HCT116 (cell line): Measurements from ENCODE around the gene NHERF1. TPM values are rescaled to one million over a fixed set of nuclear protein-coding genes. Genes with fewer than 3 reads are reported as not detected.

Experiments used
- CEBPB ChIP-seq: IDR thresholded peaks from 2 replicates; pipeline ENCODE4 v1.6.1; 2012; ENCODE audit warnings: low read depth
- EGR1 ChIP-seq: IDR thresholded peaks from 2 replicates; pipeline ENCODE4 v1.6.1; 2012; ENCODE audit warnings: low read depth
- FOSL1 ChIP-seq: IDR thresholded peaks from 2 replicates; pipeline ENCODE4 v1.6.1; 2012; ENCODE audit warnings: low read depth
- POLR2A ChIP-seq: IDR thresholded peaks from 2 replicates; pipeline ENCODE4 v1.7.0; 2011; ENCODE audit warnings: borderline replicate concordance; ENCODE audit not compliant: insufficient read depth, insufficient read length; ENCODE audit errors: extremely low read depth
- POLR2AphosphoS5 ChIP-seq: IDR thresholded peaks from 2 replicates; pipeline ENCODE4 v1.6.1; 2011; ENCODE audit warnings: mild to moderate bottlenecking, low read depth, low read length, moderate library complexity
- SIN3A ChIP-seq: IDR thresholded peaks from 2 replicates; pipeline ENCODE4 v1.6.1; 2012; ENCODE audit warnings: low read depth
- YY1 ChIP-seq: IDR thresholded peaks from 2 replicates; pipeline ENCODE4 v1.6.1; 2011; ENCODE audit warnings: low read length, low read depth, moderate library complexity, mild to moderate bottlenecking; ENCODE audit not compliant: insufficient replicate concordance; ENCODE audit errors: extremely low read depth
- ZFX ChIP-seq: fragments of 450-650 bp; IDR thresholded peaks from 2 replicates; pipeline ENCODE4 v1.6.1; 2017
- microRNA-seq: library from miRNA; unstranded; fragments of <30 nt; microRNA quantifications from one replicate; pipeline ENCODE4, GENCODE V29; 2016; ENCODE audit warnings: borderline number of aligned reads
- total RNA-seq: library from RNA; stranded (reverse); gene quantifications from one replicate; pipeline ENCODE4 v1.2.1, GENCODE V29; 2021; ENCODE audit not compliant: unreplicated experiment
- TF ChIP-seq, protein P1 (sequence below): IDR thresholded peaks from 2 replicates; pipeline ENCODE4 v1.6.1; 2012; ENCODE audit warnings: low read depth

NHERF1 gene
- total RNA-seq, 1 experiment from 2014 or later: 129 TPM

DNA sequence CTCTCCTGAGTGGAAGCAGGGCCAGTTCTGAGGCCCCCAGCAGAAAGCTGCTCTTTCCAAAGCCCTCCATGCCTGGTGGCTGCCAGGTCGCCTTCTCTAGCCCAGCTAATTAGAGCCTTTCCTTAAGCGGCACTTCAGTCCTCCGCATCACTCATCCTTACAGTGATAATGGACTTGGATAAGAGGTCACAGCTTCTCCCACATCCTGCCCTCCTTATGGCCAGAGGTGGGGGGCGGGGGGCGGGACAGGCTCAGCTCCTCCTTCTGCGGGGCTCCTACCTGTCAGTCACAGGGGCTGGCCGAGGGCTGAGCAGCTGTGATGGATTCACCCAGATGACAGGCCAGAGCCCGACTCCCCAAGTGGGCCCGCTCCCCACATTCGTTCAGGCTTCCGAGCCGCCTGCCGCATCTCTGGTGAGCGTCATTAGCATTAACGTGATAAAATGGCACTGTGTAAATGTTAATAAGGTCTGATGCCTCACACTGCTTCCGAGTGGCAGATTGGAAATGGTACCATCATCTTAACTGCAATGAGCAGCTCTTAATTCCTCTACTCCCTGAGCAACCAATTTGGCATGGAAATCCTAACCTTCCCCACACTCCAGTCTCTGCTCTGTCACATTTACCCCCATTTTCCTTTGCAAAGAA is 70.0 kb downstream of the NHERF1 start (continued):
- TF ChIP-seq POLR2AphosphoS5: no peak
- TF ChIP-seq, protein P1, sequence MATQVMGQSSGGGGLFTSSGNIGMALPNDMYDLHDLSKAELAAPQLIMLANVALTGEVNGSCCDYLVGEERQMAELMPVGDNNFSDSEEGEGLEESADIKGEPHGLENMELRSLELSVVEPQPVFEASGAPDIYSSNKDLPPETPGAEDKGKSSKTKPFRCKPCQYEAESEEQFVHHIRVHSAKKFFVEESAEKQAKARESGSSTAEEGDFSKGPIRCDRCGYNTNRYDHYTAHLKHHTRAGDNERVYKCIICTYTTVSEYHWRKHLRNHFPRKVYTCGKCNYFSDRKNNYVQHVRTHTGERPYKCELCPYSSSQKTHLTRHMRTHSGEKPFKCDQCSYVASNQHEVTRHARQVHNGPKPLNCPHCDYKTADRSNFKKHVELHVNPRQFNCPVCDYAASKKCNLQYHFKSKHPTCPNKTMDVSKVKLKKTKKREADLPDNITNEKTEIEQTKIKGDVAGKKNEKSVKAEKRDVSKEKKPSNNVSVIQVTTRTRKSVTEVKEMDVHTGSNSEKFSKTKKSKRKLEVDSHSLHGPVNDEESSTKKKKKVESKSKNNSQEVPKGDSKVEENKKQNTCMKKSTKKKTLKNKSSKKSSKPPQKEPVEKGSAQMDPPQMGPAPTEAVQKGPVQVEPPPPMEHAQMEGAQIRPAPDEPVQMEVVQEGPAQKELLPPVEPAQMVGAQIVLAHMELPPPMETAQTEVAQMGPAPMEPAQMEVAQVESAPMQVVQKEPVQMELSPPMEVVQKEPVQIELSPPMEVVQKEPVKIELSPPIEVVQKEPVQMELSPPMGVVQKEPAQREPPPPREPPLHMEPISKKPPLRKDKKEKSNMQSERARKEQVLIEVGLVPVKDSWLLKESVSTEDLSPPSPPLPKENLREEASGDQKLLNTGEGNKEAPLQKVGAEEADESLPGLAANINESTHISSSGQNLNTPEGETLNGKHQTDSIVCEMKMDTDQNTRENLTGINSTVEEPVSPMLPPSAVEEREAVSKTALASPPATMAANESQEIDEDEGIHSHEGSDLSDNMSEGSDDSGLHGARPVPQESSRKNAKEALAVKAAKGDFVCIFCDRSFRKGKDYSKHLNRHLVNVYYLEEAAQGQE: no peak
- no peak for TF ChIP-seq CEBPB
- no peak for TF ChIP-seq SIN3A
- no peak for TF ChIP-seq POLR2A
- no peak for TF ChIP-seq EGR1
- TF ChIP-seq FOSL1: no peak
- no peak for TF ChIP-seq ZFX
- no peak for TF ChIP-seq YY1

Small RNA genes within 50 kb of the gene (microRNA-seq; reads per million reads assigned to microRNA genes)
- gene MIR3615: 241 reads per million, percentile 68 among the genes with 10 or more reads in this experiment

Other genes starting within 250 kb of the NHERF1 start
- gene CD300LB, start 217.2 kb upstream of the NHERF1 start, total RNA-seq: not detected
- 0.15 TPM for gene CD300C, start 202.5 kb upstream of the NHERF1 start, total RNA-seq
- gene CD300H, start 181.1 kb upstream of the NHERF1 start, total RNA-seq: not detected
- gene CD300LD, start 156.3 kb upstream of the NHERF1 start, total RNA-seq: not detected
- not detected for gene CD300E, start 124.9 kb upstream of the NHERF1 start, total RNA-seq
- not detected for gene CD300LF, start 35.7 kb upstream of the NHERF1 start, total RNA-seq
- gene RAB37, start 11.4 kb upstream of the NHERF1 start, total RNA-seq: 8.2 TPM
- 88.7 TPM for gene NAT9, start 27.7 kb downstream of the NHERF1 start, total RNA-seq
- gene GRIN2C, start 111.3 kb downstream of the NHERF1 start, total RNA-seq: 2.2 TPM
- 98.8 TPM for gene FDXR, start 124.4 kb downstream of the NHERF1 start, total RNA-seq
- gene FADS6, start 145.0 kb downstream of the NHERF1 start, total RNA-seq: not detected
- 3.1 TPM for gene USH1G, start 174.6 kb downstream of the NHERF1 start, total RNA-seq
- not detected for gene OTOP2, start 175.6 kb downstream of the NHERF1 start, total RNA-seq
- gene OTOP3, start 187.3 kb downstream of the NHERF1 start, total RNA-seq: not detected
- 43.8 TPM for gene HID1, start 224.1 kb downstream of the NHERF1 start, total RNA-seq
- 26.5 TPM for gene CDR2L, start 239.0 kb downstream of the NHERF1 start, total RNA-seq